K562 (cell line): Measurements from ENCODE around the gene GPR153. TPM values are rescaled to one million over a fixed set of nuclear protein-coding genes. Genes with fewer than 3 reads are reported as not detected.

Source experiments
- DEAF1 ChIP-seq: fragments of 450-650 bp; formaldehyde crosslinking; IDR thresholded peaks from 2 replicates; pipeline ENCODE4 v1.4.0; 2020; ENCODE audit warnings: mild to moderate bottlenecking, moderate library complexity
- HDGF ChIP-seq: fragments of 450-650 bp; IDR thresholded peaks from 2 replicates; pipeline ENCODE4 v1.6.1; 2016
- HMGN3 ChIP-seq: IDR thresholded peaks from 2 replicates; pipeline ENCODE4 v1.6.1; 2011; ENCODE audit warnings: borderline replicate concordance, low read depth, mild to moderate bottlenecking, mixed read lengths, low read length; ENCODE audit not compliant: insufficient read length; ENCODE audit errors: extremely low read depth
- MLLT1 ChIP-seq, 2 experiments: fragments of 450-650 bp; IDR thresholded peaks; 2 replicates each; pipeline ENCODE4 v1.6.1; 2016
- TFAP4 ChIP-seq: sonication (generic); formaldehyde crosslinking; IDR thresholded peaks from 2 replicates; pipeline ENCODE4 v1.8.0; 2022; ENCODE audit warnings: missing genetic modification reagents, mild to moderate bottlenecking, moderate library complexity, borderline replicate concordance
- THRB ChIP-seq: fragments of 450-650 bp; formaldehyde crosslinking; conservative IDR thresholded peaks from 2 replicates; pipeline ENCODE4 v1.4.0; 2022; ENCODE audit warnings: mild to moderate bottlenecking, missing genetic modification characterization
- ZNF407 ChIP-seq: fragments of 450-650 bp; IDR thresholded peaks from 2 replicates; pipeline ENCODE4 v1.6.1; 2016; ENCODE audit warnings: low read depth
- ZNF639 ChIP-seq, 2 experiments: fragments of 200-800 bp in 1 of 2; sonication (Bioruptor generic) in 1 of 2; sonication (generic) in 1 of 2; formaldehyde crosslinking in 1 of 2; IDR thresholded peaks in 1 of 2; conservative IDR thresholded peaks in 1 of 2; 2 replicates each; pipeline versions ENCODE4 v1.5.0 to v1.6.1; 2016 to 2020; ENCODE audit warnings: missing compliant biosample characterization in 1 of 2, missing genetic modification characterization in 1 of 2, missing genetic modification reagents in 1 of 2
- polyA plus RNA-seq, 8 experiments: library from polyadenylated mRNA; depleted of rRNA in 4 of 8; stranded (reverse) in 5 of 8; unstranded in 3 of 8; fragments of >200 nt; fragmentation: Nextera tagmentation in 2 of 8; fragmentation: Illumina TruSeq in 1 of 8; extraction: Ambion mirVana in 2 of 8; extraction: Trizol in 1 of 8; gene quantifications; 2 replicates each; pipeline versions ENCODE4 v1.2.1 to v1.2.3, GENCODE V29; 2011 to 2014; ENCODE audit warnings: inconsistent platforms in 1 of 8, missing spikeins in 1 of 8
- total RNA-seq, 7 experiments: library from RNA; depleted of rRNA in 6 of 7; stranded (reverse); fragments of >200 nt in 6 of 7; fragmentation: Illumina TruSeq in 2 of 7; extraction: Trizol in 2 of 7; gene quantifications; 2 replicates each; pipeline versions ENCODE4 v1.2.1 to v1.2.3, GENCODE V29; 2011 to 2021; ENCODE audit warnings: low replicate concordance in 1 of 7

The GPR153 gene
- total and polyA plus RNA-seq, 9 of the 15 experiments (the other 6 are each of a cell fraction or from before 2014, with no cell fraction given) = 0.01 to 1.5 (median 0.51) TPM

- no peak for TF ChIP-seq THRB (CRISPR knock-in tag)
- TF ChIP-seq HDGF = peak; percentile 84; the same call in 1 of the 2 replicates
- TF ChIP-seq ZNF639 (CRISPR knock-in tag; conservative IDR thresholded peaks at IDR 0.05 in 1 of 2, IDR thresholded peaks at IDR 0.05 in 1 of 2) = no peak
- TF ChIP-seq MLLT1 (IDR thresholded peaks at IDR 0.05) = peak in 1 of 2 experiments; percentile 9; a peak in 1 of 4 replicates
- peak; percentile 61 for TF ChIP-seq TFAP4
- TF ChIP-seq HMGN3 = no peak
- TF ChIP-seq ZNF407 = no peak
- no peak for TF ChIP-seq DEAF1
These were observed 60.6 kb downstream of the GPR153 start (continued) for GRCh38 chr1:6200188-6200809.
